HuH-7.5 (cell line): ENCODE measurements around the gene TUT7.
"Not testable (repeated sequence)": the region's sequence is repeated elsewhere in the genome, so short reads cannot be mapped to it uniquely, and the experiment has no call there.

Source experiments
- DNase-seq: peaks from one replicate; pipeline ENCODE4 v3.0.0; 2011; ENCODE audit warnings: low spot score

Gene TUT7

GRCh38 chr9:86354011-86354817 lies at the start of gene TUT7:
Gene TUT7, minus strand, starts transcription at chr9:86354410. Its CDS starts 1,211 bp downstream, at chr9:86353199.
- peak; percentile 79 for DNase-seq

- DNase-seq, result no peak
Observed at GRCh38 chr9:86402591-86402990, 48.4 kb upstream of the TUT7 start.

GRCh38 chr9:86396412-86396811 lies 42.2 kb upstream of the TUT7 start:
- no peak for DNase-seq

GRCh38 chr9:86390184-86390583 lies 36.0 kb upstream of the TUT7 start:
- DNase-seq, result not testable (repeated sequence)

- DNase-seq, result no peak
Observed at GRCh38 chr9:86389628-86390027, 35.4 kb upstream of the TUT7 start.

GRCh38 chr9:86387376-86387775 lies 33.2 kb upstream of the TUT7 start:
- no peak for DNase-seq

- DNase-seq, result not testable (repeated sequence)
Observed at GRCh38 chr9:86383000-86383399, 28.8 kb upstream of the TUT7 start.

- no peak for DNase-seq
Observed at GRCh38 chr9:86376016-86376415, 21.8 kb upstream of the TUT7 start.

GRCh38 chr9:86369810-86370209 lies 15.6 kb upstream of the TUT7 start:
- DNase-seq, result no peak

- no peak for DNase-seq
Observed at GRCh38 chr9:86368871-86369521, 14.8 kb upstream of the TUT7 start.

GRCh38 chr9:86361176-86361575 lies 7.0 kb upstream of the TUT7 start:
- DNase-seq, result no peak

- no peak for DNase-seq
Observed at GRCh38 chr9:86359151-86359879, 5.1 kb upstream of the TUT7 start.

GRCh38 chr9:86356871-86357866 lies 3.0 kb upstream of the TUT7 start:
- DNase-seq, result no peak

GRCh38 chr9:86355814-86356213 lies 1.6 kb upstream of the TUT7 start:
- no peak for DNase-seq

GRCh38 chr9:86354818-86355309 lies 654 bp upstream of the TUT7 start:
- peak; percentile 47 for DNase-seq

GRCh38 chr9:86353655-86354010 lies 577 bp downstream of the TUT7 start:
- peak; percentile 8 for DNase-seq

- no peak for DNase-seq
Observed at GRCh38 chr9:86352440-86353077, 1.7 kb downstream of the TUT7 start.

GRCh38 chr9:86351880-86352279 lies 2.3 kb downstream of the TUT7 start:
- no peak for DNase-seq

- DNase-seq, result no peak
Observed at GRCh38 chr9:86350006-86350760, 4.0 kb downstream of the TUT7 start.

GRCh38 chr9:86349271-86349670 lies 4.9 kb downstream of the TUT7 start:
- DNase-seq, result no peak
